Renal pelvis (tissue), 12 donors: Measurements from ENCODE around the gene AIF1. TPM values are rescaled to one million over a fixed set of nuclear protein-coding genes. Genes with fewer than 3 reads are reported as not detected.

ENCODE experiments used
- DNase-seq: peaks from one replicate; pipeline ENCODE4 v3.0.0-alpha.2; 2013
- long read RNA-seq, 16 experiments: transcript quantifications; one replicate each; lab custom pipeline, GENCODE V29; 2026
- polyA plus RNA-seq, 3 donors: library from polyadenylated mRNA; unstranded; fragments of 120-200 nt; gene quantifications; one replicate each; pipeline ENCODE4 v1.2.1, GENCODE V29; 2013; ENCODE audit not compliant: insufficient read length in 3 of 3

Gene AIF1
- polyA plus RNA-seq, result 10 to 100 TPM; 66.1 to 77.7 (median 74.7) TPM
- long read RNA-seq, donor 1, transcript AIF1-203 (6 exons, 711 nt), result major isoform, 37 of 96 reads
- long read RNA-seq, donor 1, transcript AIF1-201 (6 exons, 607 nt), result minor isoform, 9 of 96 reads
- long read RNA-seq, donor 1, partial matches to known transcripts, result 41 of 96 reads
- long read RNA-seq, donor 1, other reads (novel, unspliced or antisense), result 7 of 96 reads
- long read RNA-seq, donor 2, transcript AIF1-201 (6 exons, 607 nt), result minor isoform, 14 of 134 reads
- long read RNA-seq, donor 2, transcript AIF1-203 (6 exons, 711 nt), result major isoform, 46 of 134 reads
- long read RNA-seq, donor 2, partial matches to known transcripts, result 64 of 134 reads
- long read RNA-seq, donor 2, other reads (novel, unspliced or antisense), result 7 of 134 reads
- long read RNA-seq, donor 3, transcript AIF1-203 (6 exons, 711 nt), result major isoform, 33 of 104 reads
- long read RNA-seq, donor 3, transcript AIF1-201 (6 exons, 607 nt), result minor isoform, 14 of 104 reads
- long read RNA-seq, donor 3, partial matches to known transcripts, result 52 of 104 reads
- long read RNA-seq, donor 3, other reads (novel, unspliced or antisense), result 0 of 104 reads
- long read RNA-seq, donor 4, transcript AIF1-203 (6 exons, 711 nt), result major isoform, 47 of 159 reads
- long read RNA-seq, donor 4, transcript AIF1-201 (6 exons, 607 nt), result minor isoform, 15 of 159 reads
- long read RNA-seq, donor 4, transcript AIF1-202 (3 exons, 524 nt), result minor isoform, 12 of 159 reads
- long read RNA-seq, donor 4, partial matches to known transcripts, result 76 of 159 reads
- long read RNA-seq, donor 4, other reads (novel, unspliced or antisense), result 8 of 159 reads
- long read RNA-seq, donor 5, transcript AIF1-203 (6 exons, 711 nt), result major isoform, 26 of 41 reads
- long read RNA-seq, donor 5, partial matches to known transcripts, result 8 of 41 reads
- long read RNA-seq, donor 5, other reads (novel, unspliced or antisense), result 0 of 41 reads
- long read RNA-seq, donor 6, transcript AIF1-201 (6 exons, 607 nt), result minor isoform, 12 of 88 reads
- long read RNA-seq, donor 6, transcript AIF1-203 (6 exons, 711 nt), result major isoform, 44 of 88 reads
- long read RNA-seq, donor 6, partial matches to known transcripts, result 20 of 88 reads
- long read RNA-seq, donor 6, other reads (novel, unspliced or antisense), result 9 of 88 reads
- long read RNA-seq, donor 7, transcript AIF1-203 (6 exons, 711 nt), result major isoform, 40 of 91 reads
- long read RNA-seq, donor 7, partial matches to known transcripts, result 43 of 91 reads
- long read RNA-seq, donor 7, other reads (novel, unspliced or antisense), result 0 of 91 reads
- long read RNA-seq, donor 8, transcript AIF1-201 (6 exons, 607 nt), result minor isoform, 5 of 32 reads
- long read RNA-seq, donor 8, transcript AIF1-203 (6 exons, 711 nt), result major isoform, 9 of 32 reads
- long read RNA-seq, donor 8, partial matches to known transcripts, result 17 of 32 reads
- long read RNA-seq, donor 8, other reads (novel, unspliced or antisense), result 0 of 32 reads
- long read RNA-seq, donor 9, transcript AIF1-202 (3 exons, 524 nt), result minor isoform, 7 of 124 reads
- long read RNA-seq, donor 9, transcript AIF1-203 (6 exons, 711 nt), result major isoform, 47 of 124 reads
- long read RNA-seq, donor 9, transcript AIF1-201 (6 exons, 607 nt), result minor isoform, 7 of 124 reads
- long read RNA-seq, donor 9, partial matches to known transcripts, result 58 of 124 reads
- long read RNA-seq, donor 9, other reads (novel, unspliced or antisense), result 5 of 124 reads
- long read RNA-seq, donor 10, transcript AIF1-201 (6 exons, 607 nt), result minor isoform, 9 of 90 reads
- long read RNA-seq, donor 10, transcript AIF1-202 (3 exons, 524 nt), result minor isoform, 7 of 90 reads
- long read RNA-seq, donor 10, transcript AIF1-203 (6 exons, 711 nt), result major isoform, 29 of 90 reads
- long read RNA-seq, donor 10, partial matches to known transcripts, result 45 of 90 reads
- long read RNA-seq, donor 10, other reads (novel, unspliced or antisense), result 0 of 90 reads
- long read RNA-seq, donor 11, transcript AIF1-203 (6 exons, 711 nt), result major isoform, 26 of 51 reads
- long read RNA-seq, donor 11, partial matches to known transcripts, result 20 of 51 reads
- long read RNA-seq, donor 11, other reads (novel, unspliced or antisense), result 0 of 51 reads
- long read RNA-seq, donor 12, transcript AIF1-203 (6 exons, 711 nt), result major isoform, 55 of 119 reads
- long read RNA-seq, donor 12, transcript AIF1-201 (6 exons, 607 nt), result minor isoform, 14 of 119 reads
- long read RNA-seq, donor 12, partial matches to known transcripts, result 38 of 119 reads
- long read RNA-seq, donor 12, other reads (novel, unspliced or antisense), result 7 of 119 reads
- long read RNA-seq, donor 13, transcript AIF1-203 (6 exons, 711 nt), result major isoform, 26 of 90 reads
- long read RNA-seq, donor 13, transcript AIF1-201 (6 exons, 607 nt), result minor isoform, 5 of 90 reads
- long read RNA-seq, donor 13, transcript AIF1-202 (3 exons, 524 nt), result minor isoform, 9 of 90 reads
- long read RNA-seq, donor 13, partial matches to known transcripts, result 43 of 90 reads
- long read RNA-seq, donor 13, other reads (novel, unspliced or antisense), result 5 of 90 reads
- long read RNA-seq, donor 14, transcript AIF1-201 (6 exons, 607 nt), result minor isoform, 22 of 127 reads
- long read RNA-seq, donor 14, transcript AIF1-202 (3 exons, 524 nt), result minor isoform, 14 of 127 reads
- long read RNA-seq, donor 14, transcript AIF1-203 (6 exons, 711 nt), result major isoform, 48 of 127 reads
- long read RNA-seq, donor 14, partial matches to known transcripts, result 43 of 127 reads
- long read RNA-seq, donor 14, other reads (novel, unspliced or antisense), result 0 of 127 reads
- long read RNA-seq, donor 15, transcript AIF1-203 (6 exons, 711 nt), result major isoform, 47 of 115 reads
- long read RNA-seq, donor 15, transcript AIF1-201 (6 exons, 607 nt), result minor isoform, 12 of 115 reads
- long read RNA-seq, donor 15, partial matches to known transcripts, result 40 of 115 reads
- long read RNA-seq, donor 15, other reads (novel, unspliced or antisense), result 8 of 115 reads
- long read RNA-seq, donor 16, transcript AIF1-203 (6 exons, 711 nt), result major isoform, 49 of 138 reads
- long read RNA-seq, donor 16, transcript AIF1-201 (6 exons, 607 nt), result minor isoform, 8 of 138 reads
- long read RNA-seq, donor 16, partial matches to known transcripts, result 72 of 138 reads
- long read RNA-seq, donor 16, other reads (novel, unspliced or antisense), result 5 of 138 reads

DNA sequence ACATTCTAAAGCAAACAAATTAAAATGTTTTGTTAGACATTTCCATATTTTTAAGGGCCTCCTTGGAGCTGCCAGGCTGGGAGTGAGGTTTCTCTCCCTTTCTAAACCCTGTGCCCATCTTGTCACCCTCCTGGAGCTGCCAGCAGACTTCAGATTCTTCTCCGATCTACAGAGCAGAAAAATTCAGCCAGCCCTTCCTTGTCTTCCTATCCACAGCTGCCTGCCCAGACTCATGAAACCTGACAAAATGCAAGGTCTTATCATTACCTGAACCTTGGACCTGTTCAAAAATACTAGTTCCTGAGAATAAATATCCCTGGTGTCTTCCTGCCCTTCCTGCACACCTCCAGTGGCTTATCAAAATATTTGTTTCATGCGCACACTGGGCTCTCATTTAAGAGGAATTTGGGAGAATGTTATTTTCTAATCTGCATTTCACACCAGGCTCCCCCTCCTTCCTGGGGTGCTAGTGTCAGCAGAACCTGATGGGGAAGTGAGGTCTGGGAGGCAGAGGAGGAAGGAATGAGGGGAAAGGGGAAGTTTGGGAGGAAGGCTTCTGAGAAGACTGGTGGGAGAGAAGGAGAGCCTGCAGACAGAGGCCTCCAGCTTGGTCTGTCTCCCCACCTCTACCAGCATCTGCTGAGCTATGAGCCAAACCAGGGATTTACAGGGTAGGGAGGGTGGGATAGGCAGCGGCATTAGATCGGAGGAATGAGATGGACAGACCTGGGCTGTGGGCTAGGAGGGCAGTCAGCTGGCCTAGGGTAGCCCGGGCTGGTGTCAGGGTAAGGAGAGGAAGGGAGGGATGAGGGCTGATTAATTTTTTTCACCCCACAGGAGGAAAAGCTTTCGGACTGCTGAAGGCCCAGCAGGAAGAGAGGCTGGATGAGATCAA lies at the start of gene AIF1:
Gene AIF1, plus strand, starts transcription at position 551 of the 895 bp plus-strand sequence. Its CDS starts 96 bp downstream, at position 647.
- DNase-seq, result no peak

DNA sequence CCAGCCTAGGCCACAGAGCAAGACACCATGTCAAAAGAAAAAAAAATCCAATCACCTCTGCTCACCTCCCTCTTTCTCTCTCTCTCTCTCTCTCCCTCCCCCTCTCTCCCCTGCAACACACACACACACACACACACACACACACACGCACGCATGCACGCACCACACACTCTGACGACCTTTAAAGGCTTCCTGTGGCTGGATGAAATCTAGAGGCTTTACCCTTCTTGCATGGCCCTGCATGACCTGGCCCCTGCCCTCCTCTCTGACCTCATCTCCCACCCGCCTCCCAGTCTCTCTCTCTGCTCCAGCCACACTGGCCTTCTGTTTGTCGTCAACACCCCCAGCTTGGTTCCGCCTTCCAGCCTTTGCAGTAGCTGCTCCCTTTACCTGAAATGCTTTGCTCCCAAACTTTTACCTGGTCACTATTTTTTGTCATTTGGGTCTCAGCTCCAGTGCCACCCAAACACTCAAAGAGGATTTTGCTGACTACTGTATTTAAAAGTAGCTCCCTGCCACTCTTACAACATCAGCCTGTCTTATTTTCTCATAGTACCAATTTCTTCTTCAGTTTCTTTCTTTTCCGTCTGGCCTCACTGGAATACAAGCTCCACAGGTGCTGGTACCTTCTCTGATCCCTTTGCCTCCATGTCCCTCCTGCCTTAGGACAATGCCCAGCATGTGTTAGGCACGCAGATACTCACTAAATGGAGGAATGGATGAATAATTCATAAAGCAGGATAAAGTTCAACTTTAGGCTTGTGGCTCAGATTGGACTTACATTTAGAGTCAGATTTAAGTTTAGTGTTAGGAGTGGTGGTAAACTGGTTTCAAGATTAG lies 47.3 kb upstream of the AIF1 start:
- no peak for DNase-seq

GRCh38 chr6:31568537-31568961 lies 46.5 kb upstream of the AIF1 start:
- no peak for DNase-seq

DNA sequence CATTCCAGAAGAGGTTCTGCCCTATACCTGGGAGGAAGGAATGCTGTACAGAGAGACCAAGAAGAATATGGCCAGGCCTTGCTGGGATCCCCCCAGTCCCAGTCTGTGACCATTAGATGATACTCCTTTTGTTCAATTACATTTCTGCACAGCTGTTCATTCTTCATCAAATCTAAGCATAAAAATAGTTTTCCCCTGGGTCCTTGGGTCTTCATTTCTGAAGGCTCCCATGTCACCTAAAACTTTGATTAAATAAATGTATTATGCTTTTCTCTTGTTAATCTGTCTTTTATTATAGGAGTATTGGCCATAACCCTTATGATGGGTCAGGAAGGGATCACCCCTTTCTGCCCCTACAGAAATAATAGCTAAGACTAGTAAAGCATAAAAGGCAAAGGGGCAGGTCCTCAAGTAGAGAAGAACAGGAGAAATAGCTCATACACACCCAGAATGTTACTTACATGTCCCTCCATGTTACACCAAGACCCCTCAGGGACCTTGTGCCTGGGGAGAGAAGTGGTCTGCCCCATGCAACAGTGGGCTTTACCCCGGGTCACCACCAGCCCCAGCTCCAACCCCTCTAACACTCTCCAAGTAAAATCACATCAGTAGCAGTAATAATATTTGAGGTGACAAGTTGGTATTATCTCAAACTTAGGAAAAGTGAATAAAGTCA lies 45.0 kb upstream of the AIF1 start:
- no peak for DNase-seq

DNA sequence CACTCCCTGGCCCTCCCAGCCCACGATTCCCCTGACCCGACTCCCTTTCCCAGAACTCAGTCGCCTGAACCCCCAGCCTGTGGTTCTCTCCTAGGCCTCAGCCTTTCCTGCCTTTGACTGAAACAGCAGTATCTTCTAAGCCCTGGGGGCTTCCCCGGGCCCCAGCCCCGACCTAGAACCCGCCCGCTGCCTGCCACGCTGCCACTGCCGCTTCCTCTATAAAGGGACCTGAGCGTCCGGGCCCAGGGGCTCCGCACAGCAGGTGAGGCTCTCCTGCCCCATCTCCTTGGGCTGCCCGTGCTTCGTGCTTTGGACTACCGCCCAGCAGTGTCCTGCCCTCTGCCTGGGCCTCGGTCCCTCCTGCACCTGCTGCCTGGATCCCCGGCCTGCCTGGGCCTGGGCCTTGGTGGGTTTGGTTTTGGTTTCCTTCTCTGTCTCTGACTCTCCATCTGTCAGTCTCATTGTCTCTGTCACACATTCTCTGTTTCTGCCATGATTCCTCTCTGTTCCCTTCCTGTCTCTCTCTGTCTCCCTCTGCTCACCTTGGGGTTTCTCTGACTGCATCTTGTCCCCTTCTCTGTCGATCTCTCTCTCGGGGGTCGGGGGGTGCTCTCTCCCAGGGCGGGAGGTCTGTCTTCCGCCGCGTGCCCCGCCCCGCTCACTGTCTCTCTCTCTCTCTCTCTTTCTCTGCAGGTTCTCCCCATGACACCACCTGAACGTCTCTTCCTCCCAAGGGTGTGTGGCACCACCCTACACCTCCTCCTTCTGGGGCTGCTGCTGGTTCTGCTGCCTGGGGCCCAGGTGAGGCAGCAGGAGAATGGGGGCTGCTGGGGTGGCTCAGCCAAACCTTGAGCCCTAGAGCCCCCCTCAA lies 42.8 kb upstream of the AIF1 start, which contains the start of gene LTA:
Gene LTA, plus strand, starts transcription at position 249 of the 871 bp plus-strand sequence. Its CDS starts 454 bp downstream, at position 703.
- no peak for DNase-seq

GRCh38 chr6:31573239-31574105 lies 41.6 kb upstream of the AIF1 start:
- no peak for DNase-seq

GRCh38 chr6:31574106-31575061 lies 40.6 kb upstream of the AIF1 start:
- DNase-seq, result no peak

GRCh38 chr6:31575335-31575901 lies 39.6 kb upstream of the AIF1 start, which contains the start of gene TNF:
Gene TNF (plus strand): TSS chr6:31575565. CDS start chr6:31575742, 177 bp downstream.
- no peak for DNase-seq

GRCh38 chr6:31575952-31576685 lies 38.9 kb upstream of the AIF1 start:
- DNase-seq, result no peak

GRCh38 chr6:31576897-31577578 lies 38.0 kb upstream of the AIF1 start:
- no peak for DNase-seq
